Eye (tissue), 1 donor: Measurements from ENCODE around the gene FAM98A.

ENCODE experiments used
- DNase-seq: peaks from one replicate; pipeline ENCODE4 v3.0.0-alpha.2; 2015

FAM98A gene

GRCh38 chr2:33595385-33595784, 3.7 kb downstream of the FAM98A start:
- no peak for DNase-seq

- peak; percentile 52 for DNase-seq
Observed at GRCh38 chr2:33589444-33589843, 9.7 kb downstream of the FAM98A start.

- DNase-seq, result no peak
Observed at GRCh38 chr2:33588232-33588631, 10.9 kb downstream of the FAM98A start.

- DNase-seq, result no peak
Observed at GRCh38 chr2:33586766-33587165, 12.3 kb downstream of the FAM98A start.

- peak; percentile 70 for DNase-seq
Observed at GRCh38 chr2:33583194-33583938, 15.7 kb downstream of the FAM98A start.

DNA sequence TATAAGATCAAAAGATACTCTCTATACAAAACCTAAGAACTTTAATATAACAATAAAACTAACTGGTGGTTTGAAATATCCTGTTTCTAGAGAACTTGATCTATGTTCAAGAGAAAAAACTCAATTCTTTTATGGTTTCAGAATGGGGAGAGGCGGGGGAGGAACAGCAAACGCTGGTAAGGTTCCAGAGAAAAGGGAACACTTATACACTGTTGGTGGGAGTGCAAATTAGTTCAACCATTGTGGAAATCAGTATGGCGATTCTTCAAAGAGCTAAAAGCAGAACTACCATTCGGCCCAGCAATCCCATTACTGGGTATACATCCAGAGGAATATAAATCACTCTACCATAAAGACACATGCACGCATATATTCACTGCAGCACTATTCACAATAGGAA, 17.2 kb downstream of the FAM98A start:
- no peak for DNase-seq

DNA sequence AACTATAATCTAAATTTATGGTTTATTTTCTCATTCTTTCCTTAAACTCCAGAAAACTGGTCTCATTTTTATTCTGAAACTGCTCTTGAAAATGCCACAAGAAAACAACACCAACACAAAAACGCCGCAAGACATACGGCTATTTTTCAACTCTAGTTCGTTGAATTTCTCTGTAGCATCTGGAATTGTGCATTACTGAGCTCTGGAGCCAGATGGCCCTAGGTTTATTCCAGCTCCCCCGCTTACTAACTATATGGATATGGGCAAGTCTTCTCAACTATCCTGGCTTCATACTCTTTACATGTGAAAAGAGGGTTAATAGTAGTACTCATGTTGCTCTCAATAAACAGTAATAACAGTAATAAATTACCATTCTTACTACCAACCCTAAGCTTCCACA, 19.9 kb downstream of the FAM98A start:
- DNase-seq, result no peak

GRCh38 chr2:33577668-33578067, 21.4 kb downstream of the FAM98A start:
- DNase-seq, result no peak

- DNase-seq, result no peak
Observed at GRCh38 chr2:33577084-33577483, 22.0 kb downstream of the FAM98A start.

DNA sequence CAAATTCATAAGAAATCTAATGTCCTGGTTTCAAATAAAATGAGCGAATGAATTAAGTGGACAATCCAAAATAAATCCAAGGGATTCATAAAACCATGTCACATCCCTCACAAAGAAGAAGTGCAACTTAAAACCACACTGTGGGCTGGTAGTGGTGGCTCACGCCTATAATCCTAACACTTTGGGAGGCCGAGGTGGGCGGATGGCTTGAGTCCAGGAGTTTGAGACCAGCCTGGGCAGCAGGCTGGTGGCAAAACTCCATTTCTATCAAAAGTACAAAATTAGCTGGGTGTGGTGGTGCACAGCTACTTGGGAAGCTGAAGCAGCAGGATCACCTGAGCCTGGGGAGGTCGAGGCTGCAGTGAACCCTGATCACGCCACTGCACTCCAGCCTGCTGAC, 25.4 kb downstream of the FAM98A start:
- DNase-seq, result no peak

DNA sequence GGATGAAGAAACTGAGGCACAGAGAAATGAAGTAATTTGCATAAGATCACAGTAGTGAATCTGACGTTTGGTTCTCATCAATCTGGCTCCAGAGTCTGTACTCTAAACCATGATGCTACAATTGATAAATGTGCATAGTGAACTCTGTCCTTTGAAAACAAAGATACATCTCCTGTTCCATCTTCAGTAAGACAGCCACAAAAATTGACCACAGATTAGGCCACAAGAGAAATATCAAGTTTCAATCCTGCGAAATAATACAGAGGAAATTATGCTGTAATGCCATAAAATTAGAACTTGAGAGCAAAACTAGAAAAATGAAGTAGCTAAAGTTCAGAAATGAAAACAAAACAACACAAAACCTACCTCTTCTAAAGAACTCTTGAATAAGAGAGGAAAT, 28.4 kb downstream of the FAM98A start:
- no peak for DNase-seq

DNA sequence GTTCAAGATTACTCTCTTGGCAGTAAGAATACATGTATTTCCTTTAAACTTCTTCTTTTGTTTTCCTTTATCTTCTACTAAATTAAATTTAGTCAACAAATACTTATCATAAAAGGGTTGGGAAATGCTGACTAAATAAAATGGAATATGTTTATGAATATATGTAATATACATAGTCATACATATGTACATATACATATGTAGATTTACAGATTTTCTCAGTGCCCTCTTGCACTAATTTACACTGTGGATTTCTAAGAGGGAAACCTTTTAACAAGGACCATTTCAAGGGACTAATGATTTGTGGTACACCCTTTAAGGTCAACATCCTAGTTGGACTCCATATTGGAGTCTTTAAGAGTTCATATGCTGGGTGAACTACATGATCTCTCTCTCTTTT, 37.2 kb downstream of the FAM98A start:
- no peak for DNase-seq

- no peak for DNase-seq
Observed at GRCh38 chr2:33560017-33560416, 39.1 kb downstream of the FAM98A start.

DNA sequence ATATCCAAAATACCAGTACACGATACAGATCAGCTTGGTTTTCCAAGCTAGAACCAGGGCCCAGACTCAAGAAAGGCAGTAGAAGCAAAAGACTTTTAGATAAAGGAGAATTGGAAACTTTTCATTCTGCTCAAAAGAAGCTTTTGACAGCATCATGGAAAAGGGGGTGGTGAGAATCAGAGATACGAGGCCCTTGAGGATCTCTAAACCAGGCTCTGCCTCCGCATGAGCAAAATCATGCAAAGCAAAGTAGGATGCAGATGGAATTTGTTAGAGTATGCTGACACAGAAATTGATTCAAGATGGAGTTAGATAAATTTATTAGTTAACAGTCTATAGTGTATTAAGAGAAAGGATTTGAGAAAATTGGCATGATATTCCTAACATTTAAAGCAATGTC, 39.8 kb downstream of the FAM98A start:
- DNase-seq, result peak; percentile 46

- DNase-seq, result no peak
Observed at GRCh38 chr2:33555681-33556080, 43.4 kb downstream of the FAM98A start.

DNA sequence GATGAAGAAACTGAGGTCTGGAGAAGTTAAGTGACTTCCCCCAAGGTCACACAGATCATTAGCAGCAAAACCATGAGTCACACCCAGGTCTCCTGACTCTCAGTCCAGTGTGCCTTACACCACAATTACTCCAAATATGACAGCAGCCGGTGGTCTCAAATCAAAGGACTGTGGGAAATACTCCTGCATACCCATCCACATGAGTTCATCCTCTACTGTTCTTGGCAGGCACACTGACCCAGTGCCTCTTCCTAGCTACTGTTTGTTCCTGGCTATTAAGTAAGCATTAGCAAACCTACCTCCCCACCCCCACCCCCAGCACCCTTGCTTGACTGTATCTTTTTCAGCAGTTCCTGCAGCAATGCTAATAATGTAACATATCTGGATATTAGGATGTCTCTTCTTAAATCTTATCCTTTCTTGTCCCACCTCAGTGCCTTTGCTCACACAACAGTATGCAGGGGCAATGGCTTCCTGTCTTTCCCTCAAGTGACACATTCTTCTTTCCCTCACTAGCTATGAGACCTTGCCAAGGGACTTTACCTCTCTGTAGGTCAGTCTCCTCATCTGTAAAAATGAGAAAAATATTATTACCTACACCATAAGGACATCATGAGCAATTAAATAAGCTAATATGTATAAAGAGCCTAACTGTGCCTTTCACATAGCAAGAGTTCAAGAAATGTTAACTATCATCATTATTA, 46.2 kb downstream of the FAM98A start:
- DNase-seq, result no peak

- no peak for DNase-seq
Observed at GRCh38 chr2:33550206-33550605, 48.9 kb downstream of the FAM98A start.

- no peak for DNase-seq
Observed at GRCh38 chr2:33541243-33541642, 57.9 kb downstream of the FAM98A start.

DNA sequence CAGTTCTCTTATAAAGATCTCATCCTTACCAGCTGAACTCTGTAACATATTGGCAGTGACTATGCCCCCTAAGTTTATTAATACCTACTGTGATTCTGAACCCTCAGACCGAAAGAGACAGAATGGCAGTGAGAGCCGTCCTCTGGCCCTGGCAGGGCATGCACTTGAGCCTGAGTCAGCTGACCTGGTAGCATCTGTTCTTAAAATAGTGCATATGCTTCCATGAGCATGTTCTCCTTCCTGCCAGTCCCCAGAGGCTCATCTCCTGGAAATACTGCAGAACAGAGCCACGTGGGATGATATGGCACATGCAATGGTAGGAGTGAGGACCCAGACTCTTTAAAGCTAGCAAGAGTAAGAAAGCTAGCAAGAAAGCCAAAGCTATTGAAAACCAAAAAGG, 63.7 kb downstream of the FAM98A start:
- DNase-seq, result peak; percentile 49
